ENCODE results near the gene ADIPOR1.

ADIPOR1 gene

DNA sequence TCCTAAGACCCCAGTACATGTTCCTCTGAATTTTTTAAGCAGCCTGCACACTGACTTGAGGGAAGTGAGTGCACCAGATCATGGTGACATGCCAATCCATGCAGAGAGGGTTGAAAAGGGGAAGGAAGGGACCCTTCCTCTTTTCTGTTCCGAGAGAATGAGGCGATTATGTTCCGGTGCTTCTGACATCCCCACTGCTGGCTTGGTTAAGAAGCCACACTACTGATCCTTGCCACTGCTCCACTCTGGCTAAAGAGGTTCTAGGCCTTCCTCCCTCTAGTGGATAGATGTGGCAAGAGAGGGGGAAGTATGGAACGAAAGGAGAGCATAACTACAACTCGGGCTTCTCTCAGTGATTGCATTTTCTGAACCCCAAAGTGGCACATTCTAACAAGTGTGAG lies 10.8 kb upstream of the ADIPOR1 start:
- peak; percentile 54 for DNase-seq (ENCODE audit: low read depth, low spot score)

DNA sequence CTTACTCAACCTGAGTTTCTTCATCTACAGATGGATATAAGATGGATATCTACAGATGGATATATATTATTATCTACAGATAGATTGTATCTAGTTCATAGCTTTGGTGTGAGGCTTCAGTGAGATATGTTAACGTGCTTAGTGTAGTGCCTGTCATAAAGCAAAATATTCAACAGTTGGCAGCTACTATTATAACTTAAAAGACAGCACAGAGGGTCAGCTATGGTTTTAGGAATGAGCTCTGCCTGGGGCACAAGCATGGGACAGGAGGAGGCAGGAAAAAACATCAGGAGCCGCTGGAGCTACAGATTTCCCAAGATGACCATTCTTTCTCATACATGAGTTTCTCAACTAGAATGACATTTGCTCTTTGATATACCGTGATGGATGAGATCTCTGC lies 10.2 kb upstream of the ADIPOR1 start:
- DNase-seq (ENCODE audit: low read depth, low spot score) = no peak

DNA sequence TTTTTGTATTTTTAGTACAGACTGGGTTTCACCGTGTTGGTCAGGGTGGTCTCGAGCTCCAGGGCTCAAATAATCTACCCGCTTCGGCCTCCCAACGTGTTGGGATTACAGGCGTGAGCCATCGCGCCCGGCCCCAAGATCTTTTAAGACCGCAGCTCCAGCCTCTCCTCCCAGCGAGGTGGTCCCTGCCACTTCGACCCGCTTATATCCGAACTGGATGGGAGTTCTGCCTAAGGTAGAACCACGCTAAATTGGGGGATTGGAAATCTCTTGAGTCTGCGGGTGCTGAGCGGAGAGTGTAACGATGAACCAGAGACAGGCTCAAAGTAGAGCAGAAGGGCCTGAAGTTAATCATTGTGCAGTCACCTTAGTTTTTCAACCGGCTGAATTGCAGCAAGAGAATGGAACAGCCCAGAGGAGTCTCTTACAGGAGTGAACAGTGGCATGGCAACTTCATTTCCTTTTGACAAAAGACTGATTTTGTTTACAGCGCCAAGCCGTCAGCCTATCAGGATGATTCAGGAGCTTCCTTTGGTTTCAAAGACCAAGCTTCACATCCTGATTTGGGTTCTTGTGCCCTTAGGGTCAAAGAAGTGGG lies 9.7 kb upstream of the ADIPOR1 start:
- DNase-seq (ENCODE audit: low read depth, low spot score) = peak; percentile 53

DNA sequence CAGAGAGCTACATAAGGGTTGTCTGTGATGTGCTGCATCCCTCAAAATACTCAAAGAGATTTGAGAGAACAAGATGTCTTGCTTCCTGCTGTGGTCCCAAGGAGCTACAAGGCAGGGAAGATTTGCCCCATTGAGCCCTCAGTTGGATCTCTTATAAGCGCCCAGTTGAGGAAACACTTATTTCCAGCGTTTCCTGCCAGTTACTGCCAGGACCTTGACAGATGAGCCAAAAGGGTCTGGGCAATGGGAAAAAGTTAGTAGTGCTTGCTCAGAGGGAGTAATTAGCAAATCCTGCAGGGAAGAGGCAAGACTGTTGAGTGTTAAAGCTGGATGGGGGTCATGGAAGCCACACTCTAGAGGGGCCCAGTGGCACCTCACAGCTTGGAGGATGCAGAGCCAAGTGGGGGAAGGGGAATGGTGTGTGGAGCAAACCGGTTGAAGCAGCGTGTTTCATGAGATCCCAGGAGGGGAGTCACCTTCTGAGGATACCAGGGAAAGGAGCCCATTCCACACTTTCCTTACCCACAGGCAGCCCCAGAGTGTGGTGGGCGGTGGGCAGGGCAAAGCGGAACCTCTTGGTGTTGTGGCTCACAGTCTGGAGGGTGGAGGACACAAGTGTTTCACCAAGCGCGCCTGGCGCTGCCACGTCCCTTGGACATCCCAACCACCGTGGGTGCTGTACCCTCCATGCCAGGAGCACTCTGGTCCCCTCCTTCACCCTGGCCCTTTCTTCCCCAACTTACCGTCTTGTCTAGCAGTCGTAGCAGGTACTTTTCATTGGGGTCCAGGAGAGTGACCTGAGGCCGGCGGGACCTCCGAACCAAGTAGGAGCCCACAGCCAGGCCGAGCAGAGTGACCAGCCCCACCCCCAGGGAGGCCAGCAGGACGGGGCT lies 8.1 kb upstream of the ADIPOR1 start:
- no peak for DNase-seq (ENCODE audit: low read depth, low spot score)

DNA sequence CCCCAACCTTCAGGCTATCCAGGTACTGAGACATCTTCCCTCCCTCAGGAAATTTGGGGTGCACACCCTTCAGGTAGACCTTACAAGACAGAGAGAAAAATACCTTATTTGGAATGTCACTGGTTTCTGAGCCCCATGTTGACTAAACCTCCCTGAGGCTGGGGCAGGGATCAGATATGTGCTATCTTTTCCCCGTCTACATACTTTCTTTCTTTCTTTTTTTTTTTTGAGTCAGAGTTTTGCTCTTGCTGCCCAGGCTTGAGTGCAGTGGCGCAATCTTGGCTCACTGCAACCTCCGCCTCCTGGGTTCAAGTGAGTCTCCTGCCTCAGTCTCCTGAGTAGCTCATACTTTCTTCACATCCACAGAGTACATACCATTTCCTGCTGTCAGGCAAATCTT lies 7.3 kb upstream of the ADIPOR1 start:
- no peak for DNase-seq (ENCODE audit: low read depth, low spot score)

DNA sequence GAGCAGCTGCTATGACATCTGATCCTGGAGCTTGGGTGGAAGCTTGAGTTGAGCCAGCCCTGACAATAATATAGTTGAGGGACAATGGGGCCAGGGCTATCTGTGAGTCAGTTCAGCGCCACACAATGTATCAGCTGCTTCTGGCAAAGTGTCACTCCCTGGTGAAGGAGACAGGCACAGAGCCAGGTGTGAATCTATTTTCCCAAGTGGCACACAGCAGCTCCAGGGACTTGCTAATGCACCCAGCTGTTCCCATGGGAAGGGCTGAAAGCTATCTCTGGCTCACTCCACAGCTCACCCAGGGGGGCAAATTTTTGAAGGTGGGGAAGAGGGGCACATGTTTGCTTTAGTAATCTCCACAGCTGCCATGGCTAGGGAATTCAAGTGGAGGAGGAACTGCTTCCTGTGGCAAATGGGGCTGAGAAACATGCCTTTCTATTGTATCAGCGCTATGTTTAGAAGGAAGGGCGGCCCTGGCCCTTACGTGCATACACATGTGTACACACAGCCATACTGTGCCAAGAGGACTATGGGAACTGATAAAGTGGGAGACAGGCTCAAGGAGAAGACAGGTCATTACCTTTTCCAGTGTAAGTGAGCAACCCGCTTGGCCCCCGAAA lies 6.8 kb upstream of the ADIPOR1 start:
- no peak for DNase-seq (ENCODE audit: low read depth, low spot score)

DNA sequence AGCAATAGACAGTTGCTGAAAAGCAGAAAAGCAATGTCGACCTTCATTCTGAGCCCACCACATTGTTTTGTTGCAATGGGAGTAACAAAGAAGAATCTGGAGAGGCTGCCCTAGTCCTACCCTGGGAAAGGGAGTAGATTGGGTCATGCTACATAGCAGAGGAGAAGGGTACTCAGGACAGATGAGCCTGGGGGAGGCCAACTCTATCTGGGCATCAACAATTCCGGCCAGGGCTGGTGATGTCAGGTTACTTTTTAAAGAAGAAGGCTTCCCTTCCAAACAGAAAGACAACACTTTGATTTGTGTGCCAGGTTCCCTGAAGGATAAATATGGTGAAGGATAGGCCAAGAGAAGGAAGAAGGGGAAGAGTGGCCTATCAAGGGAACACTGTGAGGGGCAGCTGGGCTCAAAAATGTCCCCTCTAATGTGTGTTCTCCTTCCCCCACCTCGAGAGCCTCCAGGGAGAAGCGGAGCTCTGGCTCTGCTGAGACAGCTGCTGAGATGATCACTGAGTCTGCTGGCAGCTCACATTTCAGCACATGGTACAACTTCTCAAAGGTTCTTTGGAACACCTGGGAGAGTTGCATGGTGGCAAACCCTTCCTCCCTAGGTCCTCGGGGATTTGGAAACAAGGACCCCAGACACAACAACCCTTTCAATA lies 3.2 kb upstream of the ADIPOR1 start:
- DNase-seq (ENCODE audit: low read depth, low spot score) = no peak

DNA sequence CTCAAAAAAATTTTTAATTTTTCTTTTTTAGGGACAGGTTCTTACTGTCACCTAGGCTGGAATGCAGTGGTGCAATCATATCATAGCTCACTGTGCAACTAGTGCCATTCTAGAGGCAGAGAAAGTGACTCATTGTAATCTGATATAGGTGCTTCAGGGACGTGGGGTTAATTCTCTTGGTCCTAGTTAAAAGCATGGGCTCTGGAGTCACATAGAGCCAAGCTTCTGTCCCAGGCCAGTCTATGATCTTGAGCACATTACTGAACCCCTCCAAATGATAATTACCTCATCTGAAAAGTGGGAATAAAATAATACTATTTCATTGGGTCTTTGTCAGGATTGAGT lies 1.1 kb upstream of the ADIPOR1 start:
- no peak for DNase-seq (ENCODE audit: low read depth, low spot score)

DNA sequence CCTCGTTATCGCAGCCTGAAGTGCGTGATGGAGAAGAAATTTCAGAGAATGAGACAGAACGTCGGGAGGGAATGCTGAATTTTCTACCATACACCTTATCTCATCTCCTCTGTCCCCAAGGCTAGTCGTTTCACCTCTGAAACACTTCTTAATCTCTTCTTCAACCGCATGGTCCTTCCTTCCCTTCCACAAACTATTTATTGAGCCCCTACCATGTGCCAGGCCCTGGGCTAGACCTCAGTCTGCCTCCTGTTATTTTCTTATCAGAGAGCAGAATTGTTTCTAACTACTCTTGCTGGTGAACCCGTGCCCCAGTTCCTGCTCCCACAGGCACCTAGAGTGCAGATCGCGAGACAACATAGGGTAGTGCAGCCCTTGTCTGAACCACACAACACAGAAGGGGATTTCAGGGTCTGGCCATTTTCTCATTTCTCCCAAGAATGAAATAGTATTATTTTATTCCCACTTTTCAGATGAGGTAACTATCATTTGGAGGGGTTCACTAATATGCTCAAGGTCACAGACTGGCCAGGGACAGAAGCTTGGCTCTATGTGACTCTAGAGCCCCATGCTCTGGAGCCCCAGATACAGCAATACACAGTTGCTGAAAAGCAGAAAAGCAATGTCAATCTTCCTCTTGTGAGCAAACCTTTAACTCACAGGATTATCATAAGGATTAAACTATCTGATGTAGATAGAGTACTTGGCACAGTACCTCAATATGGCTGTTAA lies 598 bp upstream of the ADIPOR1 start:
- no peak for DNase-seq (ENCODE audit: low read depth, low spot score)

DNA sequence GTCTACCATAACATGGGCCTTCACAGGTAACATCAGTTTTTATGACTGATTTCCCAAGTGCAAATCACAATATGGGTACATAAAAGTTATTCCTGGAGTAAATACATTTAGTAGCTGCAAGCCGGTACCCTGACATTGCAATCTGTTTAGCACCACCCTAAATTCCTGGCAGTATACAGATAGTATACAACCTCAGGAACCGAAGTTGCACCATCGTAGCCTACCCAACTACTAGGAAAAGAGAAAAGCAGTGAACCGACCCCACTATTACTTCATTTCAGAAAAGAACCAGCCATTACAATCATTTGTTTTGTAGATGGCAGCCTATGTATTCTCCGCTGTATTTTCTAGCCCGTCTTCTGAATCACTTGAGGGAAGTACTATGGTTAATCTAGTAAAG lies 1.1 kb downstream of the ADIPOR1 start:
- DNase-seq (ENCODE audit: low read depth, low spot score) = no peak

DNA sequence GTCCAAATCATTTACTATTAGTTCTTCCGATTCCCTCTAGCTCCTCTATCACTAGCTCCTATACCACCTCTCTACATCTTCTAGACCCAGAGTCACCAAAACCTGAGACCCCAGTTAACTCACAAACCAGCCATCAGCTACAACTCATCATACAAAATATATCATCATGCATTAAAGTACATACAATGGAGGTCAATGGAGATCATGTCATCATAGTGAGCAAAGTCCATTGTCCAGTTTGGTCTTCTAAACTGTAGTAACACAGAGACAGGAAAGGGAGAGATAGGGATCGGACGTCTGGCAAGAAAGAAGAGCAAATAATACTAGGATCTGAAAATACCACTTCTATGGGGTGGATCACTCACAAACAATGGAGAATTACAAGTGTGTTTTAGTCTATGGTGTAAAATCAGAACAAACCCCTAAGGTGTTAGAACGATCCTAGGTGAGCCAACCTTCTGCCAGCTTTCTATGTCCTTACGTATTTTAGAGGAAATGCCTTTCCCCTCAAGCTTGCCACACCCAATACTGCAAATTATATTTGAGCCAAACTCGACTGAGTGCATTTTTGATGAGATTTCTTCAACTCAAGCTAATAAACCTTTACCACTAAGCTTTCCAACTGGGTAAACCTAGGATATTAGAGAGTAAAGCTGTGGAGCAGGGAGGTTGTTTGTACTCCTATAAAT lies 3.9 kb downstream of the ADIPOR1 start:
- DNase-seq (ENCODE audit: low read depth, low spot score) = no peak

DNA sequence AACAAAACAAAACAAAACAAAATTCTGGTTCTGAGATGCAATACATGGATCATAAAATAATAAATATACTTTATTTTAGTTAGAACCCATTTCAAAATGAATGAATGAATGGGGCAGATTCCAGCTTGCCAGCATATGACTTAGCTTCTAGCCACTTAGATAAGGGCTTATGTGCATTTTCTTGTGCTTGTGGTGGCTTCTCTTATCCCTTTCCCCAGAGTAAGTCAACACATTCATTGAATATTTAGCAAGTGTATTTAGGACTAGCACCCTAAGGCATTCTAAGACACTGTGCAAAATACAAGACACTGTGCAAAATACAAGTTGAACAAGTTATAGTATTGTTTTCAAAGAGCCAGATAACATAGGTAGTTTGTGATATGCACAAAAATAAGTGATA lies 4.7 kb downstream of the ADIPOR1 start:
- DNase-seq (ENCODE audit: low read depth, low spot score) = no peak

DNA sequence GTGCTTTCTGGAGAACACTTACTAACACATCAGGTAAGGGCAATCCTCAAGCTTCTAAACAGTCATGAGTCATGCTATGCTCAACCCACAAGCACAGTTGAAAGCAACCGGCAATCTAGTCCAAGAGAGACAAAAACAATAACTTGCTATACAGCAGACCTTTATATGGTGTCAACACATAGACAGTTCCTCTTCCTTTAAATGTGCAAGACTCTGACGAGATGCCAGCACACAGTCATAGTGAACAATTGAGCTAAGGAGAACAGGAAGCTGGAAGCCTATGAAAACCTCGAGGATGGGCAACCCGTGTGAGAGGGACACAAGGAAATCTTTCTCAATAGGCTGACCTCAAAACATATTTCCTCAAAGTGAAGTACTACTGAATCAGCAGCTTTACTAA lies 5.3 kb downstream of the ADIPOR1 start:
- no peak for DNase-seq (ENCODE audit: low read depth, low spot score)

DNA sequence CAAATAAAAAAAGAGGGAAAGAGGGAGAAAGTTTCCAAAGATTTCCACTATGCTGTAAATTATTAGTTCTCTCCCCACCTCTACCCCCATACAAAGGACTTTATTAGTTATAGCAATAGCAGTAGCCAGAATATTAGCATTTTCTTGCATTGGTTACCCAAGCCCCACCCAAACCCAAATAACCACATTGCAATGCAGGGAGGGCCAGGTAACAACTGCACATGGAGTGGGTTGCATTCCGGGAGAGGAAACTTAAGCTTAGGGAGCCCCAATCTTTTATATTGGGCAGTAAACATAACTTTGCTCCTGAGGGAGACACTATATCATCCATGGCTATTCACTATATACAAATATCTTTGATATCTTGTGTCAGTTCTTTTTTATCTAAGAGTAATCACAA lies 6.0 kb downstream of the ADIPOR1 start:
- DNase-seq (ENCODE audit: low read depth, low spot score) = no peak

DNA sequence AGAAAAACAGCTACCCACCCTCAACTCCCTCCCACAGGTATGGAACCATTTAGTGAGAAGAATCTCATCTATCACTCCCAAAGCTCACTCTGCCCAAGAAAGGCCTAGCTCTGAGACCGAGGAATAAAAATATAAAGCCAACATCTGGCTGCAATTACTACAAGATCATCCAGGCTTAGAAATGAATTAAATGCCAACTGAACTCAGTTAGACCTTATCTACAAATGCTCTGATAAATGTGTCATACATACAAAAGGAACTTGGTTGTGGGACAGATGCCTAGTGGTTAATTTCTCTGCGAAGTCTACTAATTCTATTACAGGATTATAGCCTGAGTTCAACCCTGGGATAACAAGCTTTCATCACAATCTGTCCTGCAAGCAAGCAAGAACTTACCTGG lies 6.7 kb downstream of the ADIPOR1 start:
- no peak for DNase-seq (ENCODE audit: low read depth, low spot score)

DNA sequence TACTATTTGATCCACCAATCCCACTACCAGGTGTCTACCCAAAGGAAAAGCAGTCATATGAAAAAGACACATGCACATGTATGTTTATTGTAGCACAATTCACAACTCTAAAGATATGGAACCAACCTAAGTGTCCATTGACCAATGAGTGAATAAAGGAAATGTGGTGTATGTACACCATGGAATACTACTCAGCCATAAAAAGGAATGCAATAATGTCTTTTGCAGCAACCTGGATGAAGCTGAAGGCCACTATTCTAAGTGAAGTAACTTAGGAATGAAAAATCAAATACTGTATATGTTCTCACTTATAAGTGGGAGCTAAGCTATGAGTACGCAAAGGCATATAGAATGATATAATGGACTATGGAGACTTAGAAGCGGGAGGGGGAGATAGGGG lies 12.6 kb downstream of the ADIPOR1 start:
- no peak for DNase-seq (ENCODE audit: low read depth, low spot score)

DNA sequence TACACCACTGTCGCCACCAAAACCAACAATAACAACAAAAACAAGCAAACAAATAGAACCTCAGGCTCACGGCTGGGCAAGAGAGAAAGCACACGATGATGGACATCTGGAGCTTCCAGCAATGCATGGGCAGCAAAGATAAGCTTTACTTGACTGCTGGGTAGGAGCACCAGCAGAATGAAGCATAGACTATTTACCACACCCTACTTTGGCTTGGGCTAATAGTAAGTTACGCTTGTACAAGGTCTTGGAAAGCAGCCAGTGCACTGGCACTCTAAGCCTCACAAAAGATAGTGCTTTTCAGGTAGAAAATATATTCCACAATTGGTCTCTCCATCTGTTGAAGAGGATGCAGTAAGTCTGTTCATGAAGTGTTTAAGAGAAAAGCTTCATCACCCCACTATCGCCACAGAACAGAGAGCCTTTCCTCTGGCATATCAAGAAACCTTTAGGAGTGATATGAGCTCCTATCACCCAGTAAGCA lies 13.6 kb downstream of the ADIPOR1 start:
- no peak for DNase-seq (ENCODE audit: low read depth, low spot score)

DNA sequence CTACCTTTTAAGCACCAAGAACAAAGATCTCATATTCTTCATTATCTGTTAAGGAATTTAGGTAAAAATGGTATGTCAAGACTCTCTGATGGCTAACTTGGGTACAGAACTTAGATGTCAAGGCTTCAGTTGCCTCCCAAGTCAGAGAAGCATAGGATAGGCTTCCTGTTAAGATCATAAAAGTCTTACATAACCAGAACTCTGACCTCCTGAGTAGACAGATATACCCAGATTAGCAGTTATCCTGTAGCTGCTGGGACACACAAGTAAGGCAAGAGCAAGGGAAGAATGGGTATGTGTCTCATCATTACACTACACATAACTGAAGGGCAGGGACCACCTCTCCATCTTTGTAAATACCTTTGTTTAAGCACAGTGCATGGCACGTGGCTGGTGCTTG lies 15.7 kb downstream of the ADIPOR1 start:
- no peak for DNase-seq (ENCODE audit: low read depth, low spot score)

DNA sequence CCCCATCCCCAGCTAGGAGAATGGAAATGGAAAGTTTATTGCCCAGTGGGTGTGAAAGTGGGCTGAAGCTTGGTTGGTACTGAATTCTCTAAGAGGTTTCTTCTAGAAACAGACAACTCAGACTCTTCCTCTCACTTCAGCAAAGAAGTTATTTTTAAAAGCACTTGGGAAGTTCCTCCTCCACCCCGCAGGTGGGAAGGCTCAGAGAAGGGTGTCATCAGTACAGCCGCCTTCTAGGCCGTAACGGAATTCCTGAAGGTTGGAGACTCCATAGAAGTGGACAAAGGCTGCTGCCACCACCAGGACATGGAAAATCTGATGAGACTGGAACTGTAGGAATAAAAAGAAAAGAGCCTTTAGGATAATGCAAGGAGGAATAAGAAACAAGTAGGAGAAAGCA lies 16.7 kb downstream of the ADIPOR1 start:
- no peak for DNase-seq (ENCODE audit: low read depth, low spot score)

DNA sequence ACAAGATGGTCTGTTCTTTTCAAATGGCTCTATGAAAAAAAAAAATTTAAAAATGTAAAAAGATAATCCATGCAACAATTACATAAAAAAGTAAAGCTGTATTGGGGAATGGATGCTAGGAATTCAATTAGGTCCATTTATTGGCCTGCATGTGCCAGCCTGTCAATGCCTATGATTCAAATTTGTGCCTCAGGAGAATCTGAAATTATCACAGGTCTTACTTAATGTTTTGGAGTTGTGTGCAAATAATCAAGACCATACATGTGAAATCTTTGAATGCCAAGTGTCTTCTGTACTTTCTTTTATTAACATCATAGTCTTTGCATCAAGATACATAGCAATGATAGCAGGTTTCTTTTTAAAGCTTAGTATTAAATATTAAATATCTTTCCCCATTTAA lies 17.6 kb downstream of the ADIPOR1 start:
- no peak for DNase-seq (ENCODE audit: low read depth, low spot score)

DNA sequence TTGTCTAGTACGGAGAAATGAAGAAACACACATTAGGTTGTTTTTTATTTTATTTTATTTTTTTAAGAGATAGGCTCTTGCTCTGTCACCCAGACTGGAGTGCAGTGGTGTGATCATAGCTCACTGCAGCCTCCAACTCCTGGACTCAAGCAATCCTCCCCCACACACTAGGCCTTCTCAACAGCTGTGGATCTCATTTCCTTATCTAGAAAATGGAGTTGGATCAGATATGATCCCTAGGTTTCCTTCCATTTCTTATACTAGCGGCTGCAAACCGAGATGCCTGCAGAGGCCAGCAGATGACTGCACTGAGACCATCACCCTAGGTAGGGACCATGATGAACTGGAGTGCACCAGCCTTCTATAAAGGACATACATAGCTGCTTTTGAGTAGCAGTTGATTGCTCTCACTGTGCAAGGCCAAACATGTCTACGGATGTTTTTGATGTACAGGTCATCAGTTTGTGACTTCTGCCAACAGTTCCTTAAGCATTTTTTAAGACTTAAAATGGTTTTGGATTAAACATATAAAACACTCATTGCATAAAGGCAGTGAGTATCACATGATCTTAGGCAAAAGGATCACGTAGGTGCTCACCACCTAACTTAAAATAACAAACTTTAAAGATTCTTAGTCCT lies 19.7 kb downstream of the ADIPOR1 start:
- no peak for DNase-seq (ENCODE audit: low read depth, low spot score)

All from ELF-1 (cell line).